Measurements from ENCODE around the gene HK3.
"Not testable (repeated sequence)": the region's sequence is repeated elsewhere in the genome, so short reads cannot be mapped to it uniquely, and the experiment has no call there.

The HK3 gene

DNA sequence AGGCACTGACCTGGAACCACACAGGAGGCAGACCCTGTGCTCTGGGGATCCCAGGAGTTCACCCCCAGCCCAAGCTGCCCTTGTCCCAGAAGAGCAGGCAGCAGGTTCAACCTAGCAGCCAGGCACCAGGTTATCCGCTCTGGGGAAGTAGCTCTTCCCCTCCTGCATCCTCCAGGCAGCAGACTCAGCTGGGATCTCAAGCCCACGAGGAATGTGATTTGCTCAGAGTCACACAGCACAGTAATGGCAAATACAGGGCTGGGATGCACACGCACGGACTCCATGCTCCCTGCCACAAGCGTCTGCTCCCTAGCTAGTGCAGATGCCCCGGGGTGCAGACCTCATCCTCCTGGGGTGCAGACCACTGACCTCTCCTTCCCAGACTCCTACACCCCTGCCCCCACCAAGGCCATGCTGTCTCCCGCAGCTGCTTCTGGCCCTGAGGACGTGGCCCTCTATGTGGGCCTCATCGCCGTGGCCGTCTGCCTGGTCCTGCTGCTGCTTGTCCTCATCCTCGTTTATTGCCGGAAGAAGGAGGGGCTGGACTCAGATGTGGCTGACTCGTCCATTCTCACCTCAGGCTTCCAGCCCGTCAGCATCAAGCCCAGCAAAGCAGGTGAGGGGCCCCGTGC, 25.5 kb downstream of the HK3 start:
- no peak overlapping the region for H3K4me3 ChIP-seq (ENCODE audit: low read depth, low read length)
- TF ChIP-seq, protein P1, sequence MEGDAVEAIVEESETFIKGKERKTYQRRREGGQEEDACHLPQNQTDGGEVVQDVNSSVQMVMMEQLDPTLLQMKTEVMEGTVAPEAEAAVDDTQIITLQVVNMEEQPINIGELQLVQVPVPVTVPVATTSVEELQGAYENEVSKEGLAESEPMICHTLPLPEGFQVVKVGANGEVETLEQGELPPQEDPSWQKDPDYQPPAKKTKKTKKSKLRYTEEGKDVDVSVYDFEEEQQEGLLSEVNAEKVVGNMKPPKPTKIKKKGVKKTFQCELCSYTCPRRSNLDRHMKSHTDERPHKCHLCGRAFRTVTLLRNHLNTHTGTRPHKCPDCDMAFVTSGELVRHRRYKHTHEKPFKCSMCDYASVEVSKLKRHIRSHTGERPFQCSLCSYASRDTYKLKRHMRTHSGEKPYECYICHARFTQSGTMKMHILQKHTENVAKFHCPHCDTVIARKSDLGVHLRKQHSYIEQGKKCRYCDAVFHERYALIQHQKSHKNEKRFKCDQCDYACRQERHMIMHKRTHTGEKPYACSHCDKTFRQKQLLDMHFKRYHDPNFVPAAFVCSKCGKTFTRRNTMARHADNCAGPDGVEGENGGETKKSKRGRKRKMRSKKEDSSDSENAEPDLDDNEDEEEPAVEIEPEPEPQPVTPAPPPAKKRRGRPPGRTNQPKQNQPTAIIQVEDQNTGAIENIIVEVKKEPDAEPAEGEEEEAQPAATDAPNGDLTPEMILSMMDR (IDR thresholded peaks at IDR 0.05; ENCODE audit: borderline replicate concordance, insufficient read depth, low read depth, low read length) = no peak

DNA sequence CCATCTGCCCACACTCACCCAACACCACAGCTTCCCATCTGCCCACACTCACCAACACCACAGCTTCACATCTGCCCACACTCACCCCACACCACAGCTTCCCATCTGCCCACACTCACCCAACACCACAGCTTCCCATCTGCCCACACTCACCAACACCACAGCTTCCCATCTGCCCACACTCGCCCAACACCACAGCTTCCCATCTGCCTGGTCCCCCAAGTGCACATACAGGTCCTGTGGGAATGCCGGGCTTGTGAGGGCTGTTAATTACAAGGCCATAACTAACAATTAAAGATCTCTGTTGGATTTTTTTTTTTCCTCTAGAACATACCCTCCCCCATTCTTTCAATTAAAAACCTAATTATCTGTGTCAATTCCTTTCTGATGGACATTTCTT, 26.1 kb downstream of the HK3 start:
- H3K4me3 ChIP-seq (ENCODE audit: low read depth, low read length) = not testable (repeated sequence)

DNA sequence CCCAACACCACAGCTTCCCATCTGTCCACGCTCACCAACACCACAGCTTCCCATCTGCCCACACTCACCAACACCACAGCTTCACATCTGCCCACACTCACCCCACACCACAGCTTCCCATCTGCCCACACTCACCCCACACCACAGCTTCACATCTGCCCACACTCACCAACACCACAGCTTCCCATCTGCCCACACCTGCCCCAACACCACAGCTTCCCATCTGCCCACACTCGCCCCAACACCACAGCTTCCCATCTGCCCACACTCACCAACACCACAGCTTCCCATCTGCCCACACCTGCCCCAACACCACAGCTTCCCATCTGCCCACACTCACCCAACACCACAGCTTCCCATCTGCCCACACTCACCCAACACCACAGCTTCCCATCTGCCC, 26.6 kb downstream of the HK3 start:
- not testable (repeated sequence) for H3K4me3 ChIP-seq (ENCODE audit: low read depth, low read length)

DNA sequence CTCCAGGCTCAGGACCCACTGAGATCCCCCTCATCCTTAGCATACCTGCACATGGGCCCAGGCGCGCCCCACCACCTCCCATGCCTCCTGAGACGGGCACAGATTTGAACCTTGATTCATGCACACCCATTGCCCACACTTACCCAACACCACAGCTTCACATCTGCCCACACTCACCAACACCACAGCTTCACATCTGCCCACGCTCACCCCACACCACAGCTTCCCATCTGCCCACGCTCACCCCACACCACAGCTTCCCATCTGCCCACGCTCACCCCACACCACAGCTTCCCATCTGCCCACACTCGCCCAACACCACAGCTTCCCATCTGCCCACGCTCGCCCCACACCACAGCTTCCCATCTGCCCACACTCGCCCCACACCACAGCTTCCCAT, 28.5 kb downstream of the HK3 start:
- not testable (repeated sequence) for H3K4me3 ChIP-seq (ENCODE audit: low read depth, low read length)

GRCh38 chr5:176870110-176870591, 29.0 kb downstream of the HK3 start:
- no peak overlapping the region for H3K4me3 ChIP-seq (ENCODE audit: low read depth, low read length)
- TF ChIP-seq, protein P1 (IDR thresholded peaks at IDR 0.05; ENCODE audit: borderline replicate concordance, insufficient read depth, low read depth, low read length) = no peak

- no peak overlapping the region for H3K4me3 ChIP-seq (ENCODE audit: low read depth, low read length)
- TF ChIP-seq, protein P1 (IDR thresholded peaks at IDR 0.05; ENCODE audit: borderline replicate concordance, insufficient read depth, low read depth, low read length) = no peak
These were observed 29.5 kb downstream of the HK3 start for GRCh38 chr5:176869501-176870109.

DNA sequence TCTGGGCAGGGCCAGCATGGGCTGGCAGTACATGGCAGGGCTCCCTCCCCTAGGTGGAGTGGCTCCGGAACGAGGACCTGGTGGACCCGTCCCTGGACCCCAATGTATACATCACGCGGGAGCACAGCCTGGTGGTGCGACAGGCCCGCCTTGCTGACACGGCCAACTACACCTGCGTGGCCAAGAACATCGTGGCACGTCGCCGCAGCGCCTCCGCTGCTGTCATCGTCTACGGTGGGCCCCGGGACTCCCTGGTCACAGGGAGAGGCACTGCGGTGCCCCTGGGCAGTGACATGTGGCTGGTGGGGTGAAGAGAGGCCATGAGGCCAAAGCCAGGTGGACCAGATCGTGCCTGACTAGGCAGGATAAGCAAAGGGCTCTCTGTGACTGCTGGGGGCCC, 30.4 kb downstream of the HK3 start:
- TF ChIP-seq, protein P1 (IDR thresholded peaks at IDR 0.05; ENCODE audit: borderline replicate concordance, insufficient read depth, low read depth, low read length) = no peak
- no peak overlapping the region for H3K4me3 ChIP-seq (ENCODE audit: low read depth, low read length)

- TF ChIP-seq, protein P1 (IDR thresholded peaks at IDR 0.05; ENCODE audit: borderline replicate concordance, insufficient read depth, low read depth, low read length) = no peak
- no peak overlapping the region for H3K4me3 ChIP-seq (ENCODE audit: low read depth, low read length)
These were observed 31.0 kb downstream of the HK3 start for GRCh38 chr5:176868126-176868525.
